H1 (cell line): ENCODE results near the gene SCARB1. TPM values are rescaled to one million over a fixed set of nuclear protein-coding genes. Genes with fewer than 3 reads are reported as not detected.

Source experiments
- CTCF ChIA-PET: fragments of 300-600 bp; sonication (Branson Sonifier 250); formaldehyde crosslinking; loops from one replicate; lab custom pipeline; 2021; ENCODE audit not compliant: partially characterized antibody; lab: Charles Lee
- POLR2A ChIA-PET: fragments of 300-600 bp; sonication (Branson Sonifier 250); formaldehyde crosslinking; loops from one replicate; lab custom pipeline; 2021; ENCODE audit warnings: inconsistent platforms; ENCODE audit not compliant: partially characterized antibody; lab: Charles Lee
- DNase-seq, 2 experiments: peaks; one replicate each; pipeline versions ENCODE4 v3.0.0 to v3.0.0-alpha.2; 2010 to 2022; ENCODE audit warnings: low spot score in 2 of 2, low read depth in 1 of 2, mixed read lengths in 1 of 2
- FAIRE-seq: peaks from 2 replicates; lab custom pipeline; 2011; peaks lifted over from hg19 to GRCh38; lab: Jason Lieb, UNC
- H2AFZ ChIP-seq: 2 replicates; pipeline ENCODE4 v1.8.1; 2012; ENCODE audit warnings: low read length, inconsistent platforms
- H2AK5ac ChIP-seq: 2 replicates; pipeline ENCODE4 v1.6.1; 2013; ENCODE audit warnings: low read depth, low read length
- H2BK120ac ChIP-seq: replicated peaks from 2 replicates; pipeline ENCODE3; 2013; ENCODE audit warnings: low read depth, low read length, inconsistent platforms
- H2BK12ac ChIP-seq: 2 replicates; pipeline ENCODE4 v1.6.1; 2013; ENCODE audit warnings: low read depth, low read length
- H2BK15ac ChIP-seq: 2 replicates; pipeline ENCODE4 v1.6.1; 2013; ENCODE audit warnings: low read length
- H2BK20ac ChIP-seq: 2 replicates; pipeline ENCODE4 v1.6.1; 2013; ENCODE audit warnings: low read length
- H2BK5ac ChIP-seq: 2 replicates; pipeline ENCODE4 v1.6.1; 2013; ENCODE audit warnings: low read depth, low read length
- H3K14ac ChIP-seq: 2 replicates; pipeline ENCODE4 v1.6.1; 2013; ENCODE audit warnings: inconsistent platforms; ENCODE audit not compliant: insufficient read length
- H3K18ac ChIP-seq: 2 replicates; pipeline ENCODE4 v1.6.1; 2013; ENCODE audit warnings: low read length; ENCODE audit errors: extremely low read depth
- H3K23ac ChIP-seq: 2 replicates; pipeline ENCODE4 v1.6.1; 2013; ENCODE audit warnings: inconsistent platforms; ENCODE audit not compliant: insufficient read length
- H3K23me2 ChIP-seq: 2 replicates; pipeline ENCODE4 v1.6.1; 2013; ENCODE audit warnings: low read depth, low read length
- H3K27ac ChIP-seq: 2 replicates; pipeline ENCODE4 v1.6.1; 2011; ENCODE audit warnings: low read depth, low read length, inconsistent platforms
- H3K27me3 ChIP-seq, 4 experiments: replicated peaks in 1 of 4; 1 replicate in 1 of 4; 2 replicates in 3 of 4; pipeline versions ENCODE4 v1.6.1 to v1.8.1; 2011 to 2013; ENCODE audit warnings: low read length in 3 of 4, mild to moderate bottlenecking in 3 of 4, inconsistent platforms in 2 of 4, mixed read lengths in 2 of 4, moderate library complexity in 1 of 4; ENCODE audit not compliant: control insufficient read depth in 3 of 4, insufficient read depth in 3 of 4; ENCODE audit errors: extremely low read depth in 1 of 4
- H3K36me3 ChIP-seq, 4 experiments: 2 replicates each; pipeline versions ENCODE4 v1.6.1 to v1.8.1; 2011 to 2013; ENCODE audit warnings: mild to moderate bottlenecking in 4 of 4, low read length in 3 of 4, moderate library complexity in 2 of 4, control low read depth in 1 of 4, inconsistent platforms in 1 of 4; ENCODE audit not compliant: insufficient read depth in 4 of 4, control insufficient read depth in 2 of 4
- H3K4ac ChIP-seq: replicated peaks from 2 replicates; pipeline ENCODE3; 2013; ENCODE audit warnings: low read length, low read depth, mixed read lengths, inconsistent platforms; ENCODE audit not compliant: insufficient read length
- H3K4me1 ChIP-seq, 4 experiments: replicated peaks in 1 of 4; 1 replicate in 1 of 4; 2 replicates in 3 of 4; pipeline versions ENCODE4 v1.6.1 to v1.8.1; 2011 to 2013; ENCODE audit warnings: low read length in 3 of 4, inconsistent platforms in 2 of 4, mixed read lengths in 1 of 4; ENCODE audit not compliant: insufficient read depth in 4 of 4, control insufficient read depth in 3 of 4
- H3K4me2 ChIP-seq, 2 experiments: 2 replicates each; pipeline versions ENCODE4 v1.6.1 to v1.8.1; 2011 to 2013; ENCODE audit warnings: low read depth in 2 of 2, low read length in 2 of 2, control low read depth in 1 of 2, inconsistent platforms in 1 of 2, mild to moderate bottlenecking in 1 of 2; ENCODE audit not compliant: insufficient read depth in 1 of 2
- H3K4me3 ChIP-seq, 4 experiments: fragments of 200-600, 300-600 bp in 1 of 4; sonication (generic), shearing (Covaris generic), sonication (Bioruptor Twin) in 1 of 4; 2 replicates each; pipeline versions ENCODE4 v1.5.1 to v1.8.1; 2011 to 2016; ENCODE audit warnings: low read length in 4 of 4, low read depth in 3 of 4, control low read depth in 2 of 4, inconsistent platforms in 2 of 4, mild to moderate bottlenecking in 2 of 4, mixed read lengths in 1 of 4, moderate library complexity in 1 of 4; ENCODE audit not compliant: insufficient read depth in 2 of 4; ENCODE audit errors: extremely low read depth in 1 of 4
- H3K56ac ChIP-seq: replicated peaks from 2 replicates; pipeline ENCODE3; 2013; ENCODE audit warnings: low read depth, mild to moderate bottlenecking, mixed read lengths, low read length, inconsistent platforms; ENCODE audit not compliant: insufficient read length
- H3K79me1 ChIP-seq: 2 replicates; pipeline ENCODE4 v1.6.1; 2013; ENCODE audit warnings: low read depth, low read length, control low read depth
- H3K79me2 ChIP-seq, 2 experiments: 2 replicates each; pipeline versions ENCODE4 v1.6.1 to v1.8.1; 2012 to 2013; ENCODE audit warnings: low read length in 2 of 2, mild to moderate bottlenecking in 2 of 2, inconsistent platforms in 1 of 2; ENCODE audit not compliant: insufficient read depth in 2 of 2, control insufficient read depth in 1 of 2
- H3K9ac ChIP-seq, 4 experiments: replicated peaks in 1 of 4; 1 replicate in 1 of 4; 2 replicates in 3 of 4; pipeline versions ENCODE4 v1.6.1 to v1.8.1; 2011 to 2013; ENCODE audit warnings: low read depth in 3 of 4, low read length in 3 of 4, control low read depth in 2 of 4, mild to moderate bottlenecking in 2 of 4, moderate library complexity in 2 of 4, inconsistent platforms in 1 of 4; ENCODE audit errors: extremely low read depth in 1 of 4
- H3K9me3 ChIP-seq, 2 experiments: 2 replicates each; pipeline versions ENCODE4 v1.6.1 to v1.8.1; 2012 to 2013; ENCODE audit warnings: mild to moderate bottlenecking in 2 of 2, moderate library complexity in 2 of 2, control low read depth in 1 of 2, inconsistent platforms in 1 of 2, low read depth in 1 of 2, low read length in 1 of 2, mixed read lengths in 1 of 2; ENCODE audit not compliant: insufficient read depth in 2 of 2
- H4K20me1 ChIP-seq, 2 experiments: replicated peaks in 1 of 2; 2 replicates each; pipeline versions ENCODE3 to v1.8.1; 2011 to 2013; ENCODE audit warnings: inconsistent platforms in 2 of 2, low read length in 2 of 2, mild to moderate bottlenecking in 1 of 2; ENCODE audit not compliant: insufficient read depth in 2 of 2, control insufficient read depth in 1 of 2
- H4K5ac ChIP-seq: 2 replicates; pipeline ENCODE4 v1.6.1; 2013; ENCODE audit warnings: low read length, low read depth, mixed read lengths, inconsistent platforms; ENCODE audit not compliant: insufficient read length
- H4K8ac ChIP-seq: 2 replicates; pipeline ENCODE4 v1.8.0; 2013; ENCODE audit warnings: mild to moderate bottlenecking, moderate library complexity, low read length, inconsistent platforms; ENCODE audit not compliant: insufficient read depth; ENCODE audit errors: extremely low read depth
- H4K91ac ChIP-seq: replicated peaks from 2 replicates; pipeline ENCODE3; 2013; ENCODE audit warnings: low read length, mixed read lengths, inconsistent platforms; ENCODE audit not compliant: insufficient read length
- BACH1 ChIP-seq: IDR thresholded peaks from 2 replicates; pipeline ENCODE4 v1.6.1; 2012; ENCODE audit warnings: low read length, improper control_type of control experiment
- BCL11A ChIP-seq, 2 experiments: IDR thresholded peaks; one replicate each; pipeline ENCODE4 v1.6.1; 2011; ENCODE audit warnings: low read depth in 2 of 2, low read length in 2 of 2, mild to moderate bottlenecking in 2 of 2
- CHD2 ChIP-seq: IDR thresholded peaks from 2 replicates; pipeline ENCODE4 v1.6.1; 2012; ENCODE audit warnings: low read length, improper control_type of control experiment
- EGR1 ChIP-seq: IDR thresholded peaks from 2 replicates; pipeline ENCODE4 v1.6.1; 2011; ENCODE audit warnings: low read depth, low read length, borderline replicate concordance
- GTF2F1 ChIP-seq: IDR thresholded peaks from 2 replicates; pipeline ENCODE4 v1.6.1; 2012; ENCODE audit warnings: low read depth, low read length, improper control_type of control experiment, borderline replicate concordance
- HDAC2 ChIP-seq, 2 experiments: fragments of 300-600 bp in 1 of 2; sonication (generic) in 1 of 2; IDR thresholded peaks; 2 replicates each; pipeline ENCODE4 v1.6.1; 2011 to 2012; ENCODE audit warnings: low read depth in 2 of 2, low read length in 2 of 2, mild to moderate bottlenecking in 2 of 2, moderate library complexity in 2 of 2, borderline replicate concordance in 1 of 2, inconsistent platforms in 1 of 2
- KDM1A ChIP-seq: fragments of 200-600, 300-600 bp; sonication (generic); IDR thresholded peaks from 2 replicates; pipeline ENCODE4 v1.7.1; 2016; ENCODE audit warnings: mild to moderate bottlenecking, low read length, borderline replicate concordance
- KDM4A ChIP-seq: IDR thresholded peaks from one replicate; pipeline ENCODE4 v1.7.1; 2012; ENCODE audit warnings: low read depth, mild to moderate bottlenecking, moderate library complexity, low read length, inconsistent platforms; ENCODE audit not compliant: severe bottlenecking
- POLR2A ChIP-seq, 2 experiments: IDR thresholded peaks; 1 replicate in 1 of 2; 2 replicates in 1 of 2; pipeline ENCODE4 v1.6.1; 2011; ENCODE audit warnings: low read depth in 2 of 2, low read length in 2 of 2, mild to moderate bottlenecking in 2 of 2; ENCODE audit errors: control extremely low read depth in 1 of 2
- RAD21 ChIP-seq, 2 experiments: IDR thresholded peaks in 1 of 2; conservative IDR thresholded peaks in 1 of 2; 2 replicates each; pipeline ENCODE4 v1.6.1; 2011; ENCODE audit warnings: low read depth in 2 of 2, low read length in 2 of 2, improper control_type of control experiment in 1 of 2, inconsistent platforms in 1 of 2, mild to moderate bottlenecking in 1 of 2, moderate library complexity in 1 of 2
- RXRA ChIP-seq: IDR thresholded peaks from 2 replicates; pipeline ENCODE4 v1.6.1; 2011; ENCODE audit warnings: low read depth, mild to moderate bottlenecking, low read length, moderate library complexity; ENCODE audit not compliant: insufficient read depth
- SAP30 ChIP-seq: fragments of 300-600 bp; sonication (generic); IDR thresholded peaks from 2 replicates; pipeline ENCODE4 v1.7.1; 2012; ENCODE audit warnings: low read length, moderate library complexity, mild to moderate bottlenecking, inconsistent platforms; ENCODE audit not compliant: insufficient read depth, insufficient replicate concordance
- SIN3A ChIP-seq, 2 experiments: IDR thresholded peaks in 1 of 2; conservative IDR thresholded peaks in 1 of 2; 2 replicates each; pipeline ENCODE4 v1.6.1; 2011 to 2012; ENCODE audit warnings: low read length in 2 of 2, improper control_type of control experiment in 1 of 2, low read depth in 1 of 2, mild to moderate bottlenecking in 1 of 2
- WGBS, 2 experiments: shearing (Covaris generic) in 1 of 2; methylation state at CpG; one replicate each; pipeline versions ENCODE4 v1.1.6 to v1.1.7; 2013 to 2015; ENCODE audit warnings: low lambda C conversion rate in 2 of 2, mixed read lengths in 2 of 2, inconsistent platforms in 1 of 2, low coverage in 1 of 2, missing lambda C conversion rate in 1 of 2; ENCODE audit not compliant: insufficient replicate concordance in 2 of 2, insufficient coverage in 1 of 2, insufficient read length in 1 of 2; ENCODE audit errors: extremely low coverage in 1 of 2, missing lambda C conversion rate in 1 of 2; 5-methylcytosine and 5-hydroxymethylcytosine counted together
- polyA plus RNA-seq, 7 experiments: library from polyadenylated mRNA; depleted of rRNA in 3 of 7; stranded (reverse) in 5 of 7; unstranded in 2 of 7; fragments of >200 nt in 5 of 7; fragments of 200-250 nt in 2 of 7; gene quantifications; 1 replicate in 5 of 7; 2 replicates in 1 of 7; 4 replicates in 1 of 7; pipeline versions ENCODE4 v1.2.1 to v1.2.3, GENCODE V29; 2011 to 2013; ENCODE audit warnings: missing spikeins in 2 of 7, mixed read lengths in 2 of 7
- total RNA-seq: library from RNA; stranded (reverse); fragmentation: NEBNext Ultra II Directional; extraction: Animal tissue kit (Norgen Biotek cat#: 25700); gene quantifications from 2 replicates; pipeline ENCODE4 v1.2.1, GENCODE V29; 2021

The SCARB1 gene
- total and polyA plus RNA-seq, 2 of the 8 experiments (the other 6 are each of a cell fraction or from before 2014, with no cell fraction given) = 45.3 to 57.1 TPM

- CTCF ChIA-PET = interaction anchor here (0.6 to 1.4 kb wide), 4 partner anchors 23 to 98 kb away, joined by 3 read pairs; no protein-coding TSS in a partner anchor
- Histone ChIP-seq H3K56ac (no peak overlapping the region), H3K9ac (no peak overlapping the region), H2BK15ac (no peak overlapping the region), H3K79me2 (peaks cover 0 to 5% of the 10 kb centered on the region in 2 experiments; a peak in 2 of 4 replicates), H3K23ac (no peak overlapping the region), H4K5ac (no peak overlapping the region), H2BK5ac (no peak overlapping the region), H3K18ac (no peak overlapping the region), H3K27ac (no peak overlapping the region), H3K4me3 (no peak overlapping the region), H3K4me1 (peaks cover 0 to 8% (median 5%) of the 10 kb centered on the region in 4 experiments; a peak in 5 of 7 replicates), H2BK20ac (no peak overlapping the region), H4K8ac (no peak overlapping the region), H3K27me3 (no peaks in the 10 kb centered on the region), H4K91ac (no peak overlapping the region), H3K9me3 (no peaks in the 10 kb centered on the region), H3K14ac (no peak overlapping the region), H2BK120ac (no peak overlapping the region), H3K36me3 (peaks cover 0 to 2% (median 0%) of the 10 kb centered on the region in 4 experiments; a peak in 1 of 8 replicates), H2BK12ac (no peak overlapping the region), H3K23me2 (no peaks in the 10 kb centered on the region; the same call in 1 of the 2 replicates), H2AFZ (no peak overlapping the region), H3K79me1 (peaks cover 16% of the 10 kb centered on the region), H3K4ac (no peak overlapping the region), H4K20me1 (peaks cover 0 to 7% of the 10 kb centered on the region in 2 experiments), H3K4me2 (no peak overlapping the region), H2AK5ac (no peak overlapping the region)
- TF ChIP-seq CHD2 (no peak), GTF2F1 (no peak), POLR2A (IDR thresholded peaks at IDR 0.05; ENCODE audit: control extremely low read depth in 1 of 2, low read depth in 2 of 2, low read length in 2 of 2) (no peak), SIN3A (conservative IDR thresholded peaks at IDR 0.05 in 1 of 2, IDR thresholded peaks at IDR 0.05 in 1 of 2; ENCODE audit: low read depth in 1 of 2, low read length in 2 of 2) (no peak), SAP30 (no peak), KDM4A (no peak), EGR1 (no peak), RAD21 (IDR thresholded peaks at IDR 0.05 in 1 of 2, conservative IDR thresholded peaks at IDR 0.05 in 1 of 2; ENCODE audit: low read depth in 2 of 2, low read length in 2 of 2) (no peak), KDM1A (peak; percentile 93), BCL11A (IDR thresholded peaks at IDR 0.05; ENCODE audit: low read depth in 2 of 2, low read length in 2 of 2) (no peak), BACH1 (no peak), HDAC2 (IDR thresholded peaks at IDR 0.05; ENCODE audit: borderline replicate concordance in 1 of 2, low read depth in 2 of 2, low read length in 2 of 2) (0 out of 4 replicates have a peak, but pooled peaks of 1 of the 2 experiments have one; percentile 31), RXRA (no peak)
- POLR2A ChIA-PET = interaction anchor here (1.1 to 1.2 kb wide), 2 partner anchors 15 to 96 kb away, joined by 4 read pairs; partner anchors contain the start of gene UBC
- DNase-seq = no peak
- 79% methylated on average over 5 of the region's 5 CpGs; no CpG with 5 or more reads in 1 of the 2 experiments for WGBS, 2 experiments
- FAIRE-seq = no peak
Observed at GRCh38 chr12:124819080-124819479, 44.6 kb downstream of the SCARB1 start.
